Activated naive CD4-positive, alpha-beta T cell treated with anti-CD3 and anti-CD28 coated beads, Interleukin-2, amount 50 U/mL, for 16 hours (primary cell): ENCODE data around the gene ARHGEF18.
A peak's percentile ranks its signal among the peaks of the same experiment; 100 is the strongest.

Source experiments
- DNase-seq: peaks from one replicate; pipeline ENCODE4 v3.0.0-alpha.2; 2020

Gene ARHGEF18

DNA sequence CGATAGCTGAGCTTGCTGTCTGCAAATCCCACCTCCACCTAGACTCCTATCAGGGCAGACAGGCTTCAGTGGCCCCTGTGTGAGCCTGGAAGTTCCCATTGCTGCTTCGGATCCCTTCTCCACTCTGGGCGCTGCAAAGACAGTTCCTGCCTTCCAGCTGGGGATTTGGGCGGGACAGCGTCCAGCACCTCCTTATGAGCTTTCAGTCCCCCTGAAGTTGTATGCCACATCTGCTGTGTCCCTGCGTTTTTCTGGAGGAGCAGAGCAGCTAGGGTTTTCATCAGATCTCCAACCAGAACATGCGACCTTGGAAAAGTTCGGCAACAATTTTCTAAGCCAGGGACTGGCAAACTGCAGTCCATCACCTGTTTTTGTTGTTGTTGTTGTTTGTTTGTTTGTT, 38.0 kb downstream of the ARHGEF18 start:
- no peak for DNase-seq

DNA sequence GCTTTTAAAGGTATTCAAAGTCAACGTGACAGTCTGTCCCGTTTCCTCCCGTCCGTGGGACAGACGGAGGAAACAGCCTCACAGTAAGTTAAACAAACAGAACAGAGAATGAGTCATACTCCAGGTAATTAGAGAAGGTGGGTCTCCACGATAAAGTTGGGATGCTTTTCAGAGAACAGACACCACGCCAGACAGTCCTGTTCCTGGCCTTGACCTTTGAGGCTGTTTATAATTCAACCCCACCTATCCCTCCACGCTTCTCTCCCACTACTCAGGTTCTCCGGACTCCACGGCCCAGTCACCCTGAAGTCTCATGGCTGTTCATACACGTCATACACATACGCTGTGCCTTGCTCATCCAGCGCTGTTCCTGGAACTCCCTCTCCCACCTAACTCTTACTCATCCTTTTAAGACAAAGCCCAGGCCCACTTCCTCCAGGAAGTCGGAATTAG, 42.5 kb downstream of the ARHGEF18 start:
- no peak for DNase-seq

DNA sequence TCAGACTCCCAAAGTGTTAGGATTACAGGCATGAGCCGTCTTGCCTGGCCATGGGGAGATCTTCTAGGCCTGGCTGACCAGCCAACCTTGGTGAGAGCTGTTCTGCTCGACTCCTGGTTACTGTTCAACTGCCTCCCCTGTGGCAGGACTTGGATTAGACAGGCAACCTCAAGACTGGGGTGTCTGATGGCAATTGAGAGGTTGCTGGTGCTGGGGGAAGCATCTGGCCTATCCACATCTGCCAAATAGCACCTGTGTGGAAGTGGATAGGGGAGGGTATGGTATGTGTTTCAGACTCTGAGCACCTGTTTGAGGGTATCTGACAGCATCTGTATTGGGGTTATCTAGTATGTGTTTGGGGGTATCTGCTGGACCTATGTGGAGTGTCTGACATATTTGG, 44.7 kb downstream of the ARHGEF18 start:
- DNase-seq: no peak

DNA sequence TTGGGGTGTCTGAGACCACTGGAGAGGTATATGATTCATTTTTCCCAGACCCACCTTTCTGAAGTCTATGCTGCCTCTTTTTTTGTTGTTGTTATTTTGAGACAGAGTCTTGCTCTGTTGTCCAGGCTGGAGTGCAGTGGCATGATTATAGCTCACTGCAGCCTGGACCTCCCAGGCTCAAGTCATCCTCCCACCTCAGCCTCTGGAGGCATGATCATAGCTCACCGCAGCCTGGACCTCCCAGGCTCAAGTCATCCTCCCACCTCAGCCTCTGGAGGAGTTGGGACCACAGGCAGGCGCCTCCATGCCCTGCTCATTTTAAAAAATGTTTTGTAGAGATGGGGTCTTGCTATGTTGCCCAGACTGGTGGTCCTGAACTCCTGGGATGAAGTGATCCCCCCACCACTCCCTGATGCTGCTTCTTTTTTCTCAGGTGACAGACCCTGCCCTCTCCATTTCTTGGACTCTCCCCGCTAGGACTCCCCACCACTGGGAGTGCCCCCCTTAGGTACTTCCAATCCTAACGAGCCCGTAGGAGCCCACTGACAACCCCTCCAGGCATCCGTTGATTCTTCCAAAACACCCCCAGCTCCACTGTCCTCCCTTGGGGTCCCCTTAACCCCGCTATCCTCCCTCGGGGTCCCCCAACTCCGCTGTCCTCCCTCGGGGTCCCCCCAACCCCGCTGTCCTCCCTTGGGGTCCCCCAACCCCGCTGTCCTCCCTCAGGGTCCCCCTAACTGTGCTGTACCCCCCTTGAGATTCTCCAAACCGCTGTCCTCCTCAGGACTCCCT, 45.4 kb downstream of the ARHGEF18 start:
- no peak for DNase-seq

DNA sequence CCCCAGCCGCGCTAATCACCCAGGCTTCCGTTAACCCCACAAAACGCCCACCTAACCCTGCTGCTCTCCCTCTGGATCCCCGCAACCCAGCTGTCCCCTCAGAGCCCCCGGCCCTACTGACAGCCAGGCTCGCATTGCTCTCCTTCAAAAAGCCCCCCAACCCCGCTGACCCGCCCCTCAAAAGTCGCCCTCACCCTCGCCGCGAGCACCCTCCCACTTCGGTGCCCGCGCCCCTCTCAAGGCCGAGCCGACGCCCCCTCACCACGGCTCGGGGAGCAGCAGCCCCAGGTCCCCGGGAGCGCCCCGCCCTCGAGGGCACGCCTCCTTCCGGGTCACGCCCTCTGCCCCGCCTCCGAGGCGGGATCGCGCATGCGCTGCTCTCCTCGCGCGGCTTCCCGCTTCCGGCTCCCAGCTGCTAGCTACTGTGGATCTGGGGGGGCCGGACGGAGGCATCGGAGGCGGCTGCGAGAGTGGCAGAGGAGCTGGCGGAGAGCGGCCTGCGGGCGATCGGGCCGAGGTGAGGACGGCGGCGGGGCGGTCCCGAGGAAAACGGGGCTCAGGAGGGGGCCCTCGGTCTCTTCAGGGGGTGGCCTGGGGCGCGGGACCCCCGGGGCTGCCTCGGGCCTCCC, 46.1 kb downstream of the ARHGEF18 start:
- DNase-seq: peak; percentile 77

DNA sequence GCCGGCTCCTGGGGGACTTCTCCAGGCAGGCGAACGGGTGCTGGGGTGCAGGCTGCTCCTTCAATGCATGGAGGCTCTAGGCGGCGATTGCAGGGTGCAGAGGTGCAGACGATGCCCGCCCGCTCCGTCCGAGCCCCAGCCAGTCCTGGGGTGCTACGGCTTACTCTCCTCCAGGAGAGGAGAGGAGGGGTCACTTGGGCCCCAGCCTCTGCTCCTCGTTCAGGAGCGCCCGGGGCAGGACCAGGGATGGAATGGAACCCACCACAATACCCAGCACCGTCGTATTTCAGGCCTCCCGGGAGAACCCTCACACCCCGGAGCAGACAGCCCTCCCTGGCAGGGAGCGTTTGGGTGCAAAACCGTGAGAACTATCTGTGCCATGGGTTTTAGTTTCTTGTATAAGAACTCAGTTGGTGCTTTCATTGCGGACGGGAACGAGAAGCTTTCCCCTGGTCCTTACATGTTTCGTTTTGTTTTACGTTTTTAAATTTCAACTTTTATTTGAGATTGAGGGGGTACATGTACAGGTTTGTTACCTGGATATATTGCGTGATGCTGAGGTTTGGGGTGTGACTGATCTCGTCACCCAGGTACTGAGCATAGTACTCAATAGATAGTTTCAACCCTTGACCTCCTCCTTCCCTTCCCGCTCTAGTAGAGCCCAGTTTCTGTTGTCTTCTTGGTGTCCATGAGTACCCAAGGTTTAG, 46.8 kb downstream of the ARHGEF18 start:
- peak; percentile 13 for DNase-seq

DNA sequence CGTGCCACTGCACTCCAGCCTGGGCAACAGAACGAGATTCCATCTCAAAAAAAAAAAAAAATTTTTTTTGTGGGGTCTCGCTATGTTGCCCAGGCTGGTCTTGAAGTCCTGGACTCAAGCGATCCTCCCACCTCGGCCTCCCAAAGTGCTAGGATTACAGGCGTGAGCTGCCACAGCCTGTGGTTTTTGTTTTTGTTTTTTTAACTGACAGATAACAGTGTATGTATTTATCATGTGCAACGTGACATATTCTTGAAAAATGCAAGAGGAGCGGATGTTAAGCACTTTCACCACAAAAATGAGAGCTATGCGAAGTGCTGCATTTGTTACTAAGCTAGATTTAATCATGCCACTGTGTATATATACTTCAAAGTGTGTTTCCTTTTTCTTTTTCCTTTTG, 49.0 kb downstream of the ARHGEF18 start:
- no peak for DNase-seq
